Neutrophil (primary cell): ENCODE measurements around the gene C1orf198.

Experiments
- H3K27ac ChIP-seq: fragments of 200-600 bp; sonication (generic); 2 replicates; pipeline ENCODE4 v1.5.1; 2016; ENCODE audit warnings: mild to moderate bottlenecking, moderate library complexity
- H3K27me3 ChIP-seq: fragments of 200-600 bp; sonication (generic); 2 replicates; pipeline ENCODE4 v1.6.0; 2016; ENCODE audit warnings: mild to moderate bottlenecking
- H3K36me3 ChIP-seq: fragments of 200-600 bp; sonication (generic); 2 replicates; pipeline ENCODE4 v1.5.1; 2017
- H3K4me1 ChIP-seq, 2 experiments: fragments of 200-600 bp in 1 of 2; sonication (generic) in 1 of 2; 1 replicate in 1 of 2; 2 replicates in 1 of 2; pipeline versions ENCODE4 v1.5.1 to v1.6.1; 2013 to 2016; ENCODE audit warnings: low read depth in 1 of 2, low read length in 1 of 2, mild to moderate bottlenecking in 1 of 2, moderate library complexity in 1 of 2; ENCODE audit not compliant: control insufficient read depth in 1 of 2, insufficient read depth in 1 of 2
- H3K4me3 ChIP-seq, 2 experiments: fragments of 200-600 bp in 1 of 2; sonication (generic) in 1 of 2; 1 replicate in 1 of 2; 2 replicates in 1 of 2; pipeline ENCODE4 v1.5.1; 2013 to 2016; ENCODE audit warnings: low read depth in 1 of 2, low read length in 1 of 2, mild to moderate bottlenecking in 1 of 2, moderate library complexity in 1 of 2
- H3K9me3 ChIP-seq: fragments of 200-600 bp; sonication (generic); 2 replicates; pipeline ENCODE4 v1.5.1; 2016
- TF ChIP-seq, protein P1 (sequence below): fragments of 200-600 bp; sonication (generic); IDR thresholded peaks from 2 replicates; pipeline ENCODE4 v1.5.1; 2016; ENCODE audit warnings: antibody characterized with exemption

C1orf198 gene

GRCh38 chr1:230877146-230877923 is 9.0 kb upstream of the C1orf198 start:
- Histone ChIP-seq H3K27ac (no peak overlapping the region), H3K36me3 (no peaks in the 10 kb centered on the region), H3K4me1 (no peaks in the 10 kb centered on the region), H3K4me3 (no peak overlapping the region), H3K27me3 (peaks cover 89% of the 10 kb centered on the region), H3K9me3 (no peaks in the 10 kb centered on the region)
- TF ChIP-seq, protein P1, sequence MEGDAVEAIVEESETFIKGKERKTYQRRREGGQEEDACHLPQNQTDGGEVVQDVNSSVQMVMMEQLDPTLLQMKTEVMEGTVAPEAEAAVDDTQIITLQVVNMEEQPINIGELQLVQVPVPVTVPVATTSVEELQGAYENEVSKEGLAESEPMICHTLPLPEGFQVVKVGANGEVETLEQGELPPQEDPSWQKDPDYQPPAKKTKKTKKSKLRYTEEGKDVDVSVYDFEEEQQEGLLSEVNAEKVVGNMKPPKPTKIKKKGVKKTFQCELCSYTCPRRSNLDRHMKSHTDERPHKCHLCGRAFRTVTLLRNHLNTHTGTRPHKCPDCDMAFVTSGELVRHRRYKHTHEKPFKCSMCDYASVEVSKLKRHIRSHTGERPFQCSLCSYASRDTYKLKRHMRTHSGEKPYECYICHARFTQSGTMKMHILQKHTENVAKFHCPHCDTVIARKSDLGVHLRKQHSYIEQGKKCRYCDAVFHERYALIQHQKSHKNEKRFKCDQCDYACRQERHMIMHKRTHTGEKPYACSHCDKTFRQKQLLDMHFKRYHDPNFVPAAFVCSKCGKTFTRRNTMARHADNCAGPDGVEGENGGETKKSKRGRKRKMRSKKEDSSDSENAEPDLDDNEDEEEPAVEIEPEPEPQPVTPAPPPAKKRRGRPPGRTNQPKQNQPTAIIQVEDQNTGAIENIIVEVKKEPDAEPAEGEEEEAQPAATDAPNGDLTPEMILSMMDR = no peak

GRCh38 chr1:230876660-230877059 is 8.3 kb upstream of the C1orf198 start:
- no peak overlapping the region for H3K4me3 ChIP-seq
- TF ChIP-seq, protein P1 = no peak
- peaks cover 89% of the 10 kb centered on the region for H3K27me3 ChIP-seq
- no peaks in the 10 kb centered on the region for H3K36me3 ChIP-seq
- no peaks in the 10 kb centered on the region for H3K9me3 ChIP-seq
- H3K4me1 ChIP-seq = no peaks in the 10 kb centered on the region
- H3K27ac ChIP-seq = no peak overlapping the region

GRCh38 chr1:230875370-230875769 is 7.0 kb upstream of the C1orf198 start:
- H3K27me3 ChIP-seq = peaks cover 90% of the 10 kb centered on the region
- TF ChIP-seq, protein P1 = no peak
- H3K4me3 ChIP-seq = no peak overlapping the region
- no peaks in the 10 kb centered on the region for H3K36me3 ChIP-seq
- H3K9me3 ChIP-seq = no peaks in the 10 kb centered on the region
- H3K27ac ChIP-seq = no peak overlapping the region
- H3K4me1 ChIP-seq = no peaks in the 10 kb centered on the region

DNA sequence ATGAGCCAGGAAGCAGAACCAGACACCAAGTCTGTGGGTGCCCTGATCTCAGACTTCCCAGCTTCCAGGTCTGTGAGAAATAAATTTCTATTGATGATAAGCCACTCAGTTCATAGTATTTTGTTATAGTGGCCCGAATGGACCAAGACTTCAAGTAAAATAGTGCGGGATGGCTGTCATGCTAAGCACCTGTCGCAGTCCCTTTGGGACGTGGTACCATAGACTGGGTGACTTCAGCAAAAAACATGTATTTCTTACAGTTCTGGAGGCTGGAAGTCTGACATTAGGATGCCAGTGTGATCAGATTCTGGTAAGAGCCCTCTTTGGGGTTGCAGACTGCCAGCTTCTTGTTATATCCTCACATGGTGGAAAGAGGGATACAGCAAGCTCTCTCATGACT is 2.6 kb upstream of the C1orf198 start:
- H3K4me1 ChIP-seq = peaks cover 12% of the 10 kb centered on the region in 2 experiments
- H3K27ac ChIP-seq = no peak overlapping the region
- peaks cover 92% of the 10 kb centered on the region for H3K27me3 ChIP-seq
- H3K4me3 ChIP-seq = no peak overlapping the region
- no peaks in the 10 kb centered on the region for H3K36me3 ChIP-seq
- H3K9me3 ChIP-seq = no peaks in the 10 kb centered on the region
- TF ChIP-seq, protein P1 = no peak

GRCh38 chr1:230869500-230869899 is 1.2 kb upstream of the C1orf198 start:
- Histone ChIP-seq H3K36me3 (no peaks in the 10 kb centered on the region), H3K27me3 (peaks cover 95% of the 10 kb centered on the region), H3K27ac (no peak overlapping the region), H3K4me3 (no peak overlapping the region), H3K9me3 (no peaks in the 10 kb centered on the region), H3K4me1 (peaks cover 12% of the 10 kb centered on the region in 2 experiments)
- TF ChIP-seq, protein P1 = no peak
